Inflammatory macrophage treated with lipopolysaccharide for 4 hours (primary cell): ENCODE results near the gene AGBL1.

Source experiments
- DNase-seq: peaks from one replicate; pipeline ENCODE4 v3.0.0-alpha.2; 2020

AGBL1 gene

GRCh38 chr15:86255247-86255646 lies 175.6 kb downstream of the AGBL1 start:
- DNase-seq = no peak

GRCh38 chr15:86256628-86257027 lies 177.0 kb downstream of the AGBL1 start:
- DNase-seq = no peak

- no peak for DNase-seq
Measured at GRCh38 chr15:86259589-86259988, 179.9 kb downstream of the AGBL1 start.

DNA sequence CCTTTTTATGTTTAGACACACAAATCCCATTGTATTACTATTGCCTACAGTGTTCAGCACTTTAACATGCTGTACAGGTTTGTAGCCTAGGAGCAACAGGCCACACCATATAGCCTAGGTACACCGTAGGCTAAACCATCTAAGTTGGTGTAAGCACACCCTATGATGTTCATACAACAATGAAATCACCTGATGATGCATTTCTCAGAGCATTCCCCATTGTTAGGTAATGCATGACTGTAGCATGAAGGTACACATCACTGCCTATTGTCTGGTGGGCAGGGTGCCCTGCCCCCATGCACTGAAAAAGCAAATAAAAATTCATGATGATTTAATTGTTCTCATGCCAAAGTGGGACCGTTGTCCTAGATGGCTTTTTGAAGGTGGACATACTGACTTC lies 183.6 kb downstream of the AGBL1 start:
- DNase-seq = no peak

- no peak for DNase-seq
Measured at GRCh38 chr15:86266896-86267484, 187.3 kb downstream of the AGBL1 start.

DNA sequence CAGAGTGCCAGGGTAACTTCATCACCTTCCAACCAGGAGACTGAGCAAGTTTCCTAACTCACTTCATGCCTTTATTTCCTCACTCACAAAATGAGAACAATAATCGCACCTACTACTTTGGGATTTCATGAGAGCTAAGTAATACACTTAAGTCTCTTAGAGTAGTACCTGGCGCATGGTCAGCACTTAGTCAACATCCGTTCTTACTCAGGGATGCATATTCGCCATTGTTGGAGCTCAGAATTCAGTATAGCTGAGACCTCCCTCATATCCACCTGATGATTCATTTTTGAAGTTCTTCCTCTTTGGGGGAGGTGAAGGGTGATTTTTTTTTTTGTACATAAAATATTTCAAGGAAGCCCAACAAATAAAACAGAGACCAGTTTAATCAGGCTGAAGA lies 188.2 kb downstream of the AGBL1 start:
- DNase-seq = no peak

DNA sequence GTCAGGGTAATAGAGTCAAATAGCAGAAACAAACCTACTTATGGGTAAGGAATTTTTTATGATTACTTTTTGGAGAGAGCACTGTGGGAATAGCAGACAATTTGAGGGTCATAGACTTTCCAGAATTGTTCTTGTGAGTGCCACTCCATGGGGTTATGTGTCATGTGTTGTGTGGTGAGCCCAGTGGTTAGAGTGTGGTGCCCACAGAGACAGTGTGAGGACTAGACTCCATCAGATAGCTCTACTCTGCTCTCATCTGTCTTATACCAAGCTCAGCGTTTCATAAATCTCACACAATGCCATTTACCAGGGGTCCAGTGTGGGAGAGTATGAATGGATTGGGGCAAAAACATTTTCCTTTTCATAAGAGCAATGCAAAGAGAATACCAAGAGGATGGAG lies 188.9 kb downstream of the AGBL1 start:
- DNase-seq = no peak

DNA sequence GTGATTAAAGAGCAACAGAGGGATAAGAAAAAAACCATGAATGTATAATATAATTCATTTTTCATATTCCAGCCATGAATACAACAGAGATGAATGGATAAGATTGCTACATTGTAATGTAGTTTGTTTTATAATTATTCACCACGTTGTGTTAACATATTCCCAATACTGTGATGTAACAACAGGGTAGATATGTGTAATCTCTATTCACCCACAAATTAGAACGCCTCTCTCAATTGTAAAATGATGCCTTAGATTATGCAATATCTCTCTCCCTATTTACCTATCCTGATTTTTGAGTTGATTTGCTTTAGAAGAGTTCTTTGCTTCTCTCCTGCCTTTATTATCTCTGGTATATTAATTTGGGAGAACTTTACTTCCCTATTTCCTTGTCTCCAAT lies 193.6 kb downstream of the AGBL1 start:
- DNase-seq = no peak

DNA sequence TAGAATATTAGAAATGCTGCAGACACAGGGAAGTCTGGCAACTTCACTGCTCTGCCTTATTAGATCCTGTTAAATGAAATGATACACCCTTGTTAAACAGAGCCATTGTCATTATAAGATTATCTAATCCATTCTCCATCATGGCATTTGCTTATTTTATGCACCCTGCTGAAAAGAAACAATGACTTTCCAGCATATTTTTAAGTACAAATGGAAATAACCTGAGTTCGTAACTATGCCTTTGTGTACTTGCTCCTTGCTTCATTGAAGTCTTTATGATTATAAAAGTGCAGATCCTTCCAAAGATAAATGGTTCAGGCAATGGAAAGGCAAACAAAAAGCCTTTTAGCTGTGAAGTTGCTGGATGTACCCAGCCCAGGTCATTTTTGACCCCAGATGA lies 195.7 kb downstream of the AGBL1 start:
- DNase-seq = no peak

GRCh38 chr15:86278586-86278985 lies 198.9 kb downstream of the AGBL1 start:
- DNase-seq = no peak

DNA sequence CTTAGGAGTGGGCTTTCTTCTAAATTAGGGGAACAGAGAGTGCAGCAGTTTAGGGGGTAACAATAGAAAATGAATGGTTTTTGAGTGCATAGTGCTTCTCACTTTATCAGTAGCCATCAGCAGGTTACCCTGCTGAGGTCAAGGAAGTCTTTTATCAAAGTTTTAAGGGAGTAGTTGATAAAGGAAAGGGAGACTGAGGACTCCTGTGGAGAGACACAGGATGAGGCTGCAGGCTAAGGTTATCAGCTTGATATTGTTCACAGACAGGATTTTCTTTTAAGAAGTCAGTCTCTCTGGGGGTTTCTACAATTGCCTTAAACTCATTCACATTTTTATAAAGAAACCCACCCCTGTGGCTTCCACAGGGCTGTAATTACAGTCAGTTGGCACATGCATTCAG lies 205.0 kb downstream of the AGBL1 start:
- DNase-seq = no peak

- no peak for DNase-seq
Measured at GRCh38 chr15:86295511-86295910, 215.8 kb downstream of the AGBL1 start.

DNA sequence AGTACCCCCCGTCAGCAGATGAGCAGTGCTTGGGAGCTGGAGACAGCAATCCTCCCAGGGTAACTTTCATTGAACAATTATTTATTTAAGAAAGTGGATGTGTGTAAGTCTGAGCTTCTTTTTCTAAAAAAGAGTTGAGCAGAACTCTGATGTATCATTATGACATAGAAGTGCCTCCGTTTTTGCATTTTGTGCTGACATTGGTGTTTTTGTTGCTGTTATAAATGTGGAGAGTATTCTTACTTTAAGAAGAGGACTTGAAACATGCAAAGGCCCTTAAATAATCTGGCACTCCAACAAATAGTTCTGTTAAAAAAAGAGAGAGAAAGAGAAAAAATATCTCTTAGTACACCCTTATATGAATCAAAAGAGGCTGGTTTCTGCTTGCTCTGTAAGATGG lies 217.1 kb downstream of the AGBL1 start:
- DNase-seq = no peak

GRCh38 chr15:86300390-86301125 lies 220.9 kb downstream of the AGBL1 start:
- no peak for DNase-seq

- no peak for DNase-seq
Measured at GRCh38 chr15:86311568-86312280, 232.1 kb downstream of the AGBL1 start.

DNA sequence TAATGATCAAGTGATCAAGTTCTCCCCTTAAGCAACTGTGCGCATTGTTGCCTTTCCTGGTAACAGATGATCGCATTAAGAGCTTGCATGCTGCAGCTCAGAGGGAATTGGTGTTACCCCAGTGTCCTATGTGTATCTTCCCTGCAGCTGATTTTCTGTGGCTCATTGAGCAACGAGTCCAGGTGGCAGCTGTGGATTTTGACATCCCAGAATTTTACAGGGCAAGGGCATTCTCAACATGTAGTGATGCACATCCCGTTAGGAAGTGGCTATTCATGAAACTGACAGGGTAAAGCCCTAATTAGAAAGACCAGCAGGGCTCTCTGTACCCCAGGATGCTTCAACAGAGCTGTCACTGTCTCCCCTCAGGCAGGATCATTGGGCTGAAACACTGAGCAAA lies 232.8 kb downstream of the AGBL1 start:
- DNase-seq = no peak

DNA sequence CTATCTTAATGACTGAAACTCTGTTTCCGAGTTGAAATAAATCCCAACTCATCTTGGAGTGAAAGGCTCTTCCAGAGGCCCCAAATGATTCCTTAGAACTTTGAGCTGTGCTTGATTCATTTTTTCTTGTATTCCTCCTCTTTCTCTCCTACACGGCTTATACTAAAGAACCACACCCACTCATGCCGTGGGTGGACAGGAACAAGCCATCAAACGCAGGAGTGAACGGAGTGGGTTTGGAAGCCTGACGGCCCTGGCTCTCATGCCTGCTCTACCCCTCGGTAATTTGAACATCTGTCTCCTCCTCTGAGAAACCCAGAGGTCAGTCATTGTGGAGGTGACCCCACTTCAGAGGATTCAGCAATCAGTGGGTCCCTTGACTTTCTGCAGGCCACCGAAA lies 236.5 kb downstream of the AGBL1 start:
- DNase-seq = no peak

DNA sequence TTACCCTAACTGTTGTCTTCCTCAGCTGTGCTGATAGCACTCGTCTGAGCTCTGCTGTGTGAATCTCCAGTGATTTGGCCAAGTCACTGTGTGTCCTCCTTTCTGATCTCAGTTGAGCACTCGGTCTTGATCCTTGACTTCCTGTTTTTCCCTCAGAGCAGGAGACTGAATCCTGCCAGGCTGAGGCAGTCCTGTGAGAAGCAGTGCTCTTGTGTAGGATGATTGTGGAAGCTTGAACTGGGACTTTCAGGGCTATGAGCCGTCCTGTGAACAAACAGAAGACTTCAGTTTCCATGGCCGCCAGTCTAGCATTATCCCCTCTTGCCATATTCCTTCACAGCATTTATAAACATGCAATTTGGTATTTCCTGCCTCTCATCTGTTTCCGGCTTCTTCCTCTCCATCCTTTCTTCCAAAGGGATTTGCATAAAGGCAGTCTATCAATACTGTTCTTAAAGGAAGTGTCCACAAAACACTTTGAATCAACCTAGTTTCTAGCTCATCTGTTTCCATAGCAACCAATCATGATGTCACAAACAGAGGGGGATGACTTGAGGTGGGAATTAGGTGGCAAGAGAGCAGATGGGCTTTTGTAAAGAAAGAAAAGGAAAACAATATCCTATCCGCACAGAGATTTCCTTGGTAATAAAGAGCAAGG lies 237.2 kb downstream of the AGBL1 start:
- DNase-seq = no peak

- DNase-seq = no peak
Measured at GRCh38 chr15:86317384-86317740, 237.7 kb downstream of the AGBL1 start.

DNA sequence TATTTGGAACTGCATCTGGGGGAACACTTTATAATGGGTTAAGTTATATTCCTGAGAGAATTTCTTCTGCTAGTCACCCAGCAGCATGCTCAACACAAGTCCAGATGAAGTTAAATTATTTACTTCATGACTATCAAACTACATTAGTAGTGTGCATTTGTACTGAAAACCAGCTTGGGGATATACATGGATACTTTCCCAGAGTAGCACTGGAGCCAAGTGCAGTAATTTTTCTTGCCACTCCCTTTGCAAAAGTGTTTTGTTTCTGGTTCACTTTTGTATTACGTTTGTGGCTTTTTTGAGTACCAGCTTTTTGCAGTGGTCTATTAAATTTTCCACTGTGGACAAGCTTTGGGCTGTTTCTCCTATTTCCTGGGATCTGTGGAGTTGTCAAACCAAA lies 243.0 kb downstream of the AGBL1 start:
- no peak for DNase-seq

DNA sequence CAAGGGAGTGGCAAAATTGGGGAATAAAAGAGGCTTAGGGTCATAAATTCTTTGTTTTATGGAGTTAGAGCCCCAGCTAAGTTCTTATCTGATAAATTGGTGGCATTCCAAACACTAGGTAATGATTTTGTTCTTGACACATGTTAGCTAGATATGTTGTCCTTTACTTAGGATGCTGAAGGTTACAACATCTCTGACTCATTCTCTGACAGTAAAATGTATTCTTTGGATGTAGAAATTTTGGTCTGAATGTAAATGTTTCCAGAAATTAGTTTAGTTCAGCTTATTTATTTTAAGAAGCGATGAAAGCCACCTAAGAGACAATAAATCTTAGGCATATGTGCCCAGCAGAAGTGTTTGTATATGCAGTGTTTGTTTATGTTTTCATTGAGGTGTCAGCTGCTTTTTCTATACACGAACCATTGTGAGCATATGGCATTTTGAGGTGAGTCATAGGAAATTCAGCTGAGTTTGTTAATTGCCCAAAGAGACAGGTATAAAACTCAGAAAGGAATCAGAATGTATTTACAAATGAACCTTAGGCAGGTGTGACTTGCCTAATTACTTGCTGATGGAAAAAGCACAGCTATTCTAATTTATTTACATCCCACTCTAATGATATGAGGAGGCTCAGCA lies 247.7 kb downstream of the AGBL1 start:
- no peak for DNase-seq

- DNase-seq = no peak
Measured at GRCh38 chr15:86328658-86329057, 249.0 kb downstream of the AGBL1 start.

- DNase-seq = no peak
Measured at GRCh38 chr15:86329311-86330013, 249.8 kb downstream of the AGBL1 start.
